Dendritic cell treated with granulocyte-macrophage colony-stimulating factor and Interleukin-4, amounts not matched to agents 40 ng/mL and 50 ng/mL, for 4 days (primary cell): ENCODE measurements around the gene ANKHD1.

Experiments
- H3K27ac Mint-ChIP-seq: one replicate; pipeline ENCODE4 v1.8.0; 2022; ENCODE audit warnings: mild to moderate bottlenecking, mixed read lengths
- H3K27me3 Mint-ChIP-seq: one replicate; pipeline ENCODE4 v1.8.0; 2022; ENCODE audit warnings: mild to moderate bottlenecking, mixed read lengths
- H3K36me3 Mint-ChIP-seq: one replicate; pipeline ENCODE4 v1.8.0; 2022; ENCODE audit warnings: low read depth, mixed read lengths
- H3K4me1 Mint-ChIP-seq: one replicate; pipeline ENCODE4 v1.8.0; 2022; ENCODE audit warnings: low read depth, mixed read lengths
- H3K4me3 Mint-ChIP-seq: one replicate; pipeline ENCODE4 v1.8.0; 2022; ENCODE audit warnings: mild to moderate bottlenecking, moderate library complexity, mixed read lengths
- H3K9me3 Mint-ChIP-seq: one replicate; pipeline ENCODE4 v1.8.0; 2022; ENCODE audit warnings: mixed read lengths
- intact Hi-C: fragments of 100-400 bp; cut with micrococcal nuclease; formaldehyde crosslinking; loops from one replicate; pipeline ENCODE4 v1.15.0; 2022

ANKHD1 gene

DNA sequence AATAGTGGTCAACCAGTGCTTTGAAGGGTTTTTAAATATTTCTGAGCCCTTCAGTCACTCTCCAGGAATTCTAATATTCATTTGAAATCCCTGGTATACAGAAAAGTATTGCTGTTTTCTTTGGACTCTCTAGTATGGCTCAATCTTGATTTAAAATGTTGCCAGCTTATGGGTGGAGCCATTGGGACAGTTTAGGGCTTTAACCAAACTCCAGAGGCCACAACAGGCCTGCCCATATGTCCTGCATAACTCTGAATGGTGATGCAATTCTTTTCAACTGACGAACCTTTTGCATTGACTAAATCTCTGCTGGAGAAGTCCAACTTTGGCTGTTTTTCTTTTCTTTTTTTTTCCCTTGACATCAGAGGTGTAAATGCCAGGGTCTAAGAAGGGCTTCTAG, 10.3 kb upstream of the ANKHD1 start:
- Mint-ChIP-seq H3K36me3 (peaks cover 15% of the 10 kb centered on the region), H3K4me3 (no peak overlapping the region), H3K4me1 (peaks cover 6% of the 10 kb centered on the region), H3K27me3 (no peaks in the 10 kb centered on the region), H3K9me3 (no peaks in the 10 kb centered on the region), H3K27ac (no peak overlapping the region)
- intact Hi-C loops: no loop called here

- no peak overlapping the region for H3K27ac Mint-ChIP-seq
- peaks cover 6% of the 10 kb centered on the region for H3K4me1 Mint-ChIP-seq
- H3K4me3 Mint-ChIP-seq: no peak overlapping the region
- peaks cover 15% of the 10 kb centered on the region for H3K36me3 Mint-ChIP-seq
- intact Hi-C loops: no loop called here
- no peaks in the 10 kb centered on the region for H3K9me3 Mint-ChIP-seq
- no peaks in the 10 kb centered on the region for H3K27me3 Mint-ChIP-seq
These were observed 9.9 kb upstream of the ANKHD1 start for GRCh38 chr5:140391732-140392131.

DNA sequence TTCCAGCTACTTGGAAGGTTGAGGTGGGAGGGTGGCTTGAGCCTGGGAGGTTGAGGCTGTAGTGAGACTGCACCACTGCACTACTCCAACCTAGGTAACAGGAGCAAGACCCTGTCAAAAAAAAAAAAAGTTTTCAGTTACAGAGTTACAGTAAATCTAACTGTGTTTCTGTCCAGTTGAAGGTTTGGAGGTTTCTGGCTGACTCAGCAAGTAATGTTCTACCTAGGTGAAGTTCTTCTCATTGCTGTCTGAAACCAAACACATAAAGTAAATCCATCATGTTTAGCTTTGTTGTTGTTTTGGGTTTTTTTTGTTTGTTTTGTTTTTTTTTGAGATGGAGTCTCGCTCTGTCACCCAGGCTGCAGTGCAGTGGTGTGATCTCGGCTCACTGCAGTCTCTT, 7.9 kb upstream of the ANKHD1 start:
- H3K4me1 Mint-ChIP-seq: peaks cover 6% of the 10 kb centered on the region
- H3K27ac Mint-ChIP-seq: no peak overlapping the region
- no peak overlapping the region for H3K4me3 Mint-ChIP-seq
- intact Hi-C loops: no loop called here
- H3K27me3 Mint-ChIP-seq: no peaks in the 10 kb centered on the region
- peaks cover 15% of the 10 kb centered on the region for H3K36me3 Mint-ChIP-seq
- no peaks in the 10 kb centered on the region for H3K9me3 Mint-ChIP-seq

DNA sequence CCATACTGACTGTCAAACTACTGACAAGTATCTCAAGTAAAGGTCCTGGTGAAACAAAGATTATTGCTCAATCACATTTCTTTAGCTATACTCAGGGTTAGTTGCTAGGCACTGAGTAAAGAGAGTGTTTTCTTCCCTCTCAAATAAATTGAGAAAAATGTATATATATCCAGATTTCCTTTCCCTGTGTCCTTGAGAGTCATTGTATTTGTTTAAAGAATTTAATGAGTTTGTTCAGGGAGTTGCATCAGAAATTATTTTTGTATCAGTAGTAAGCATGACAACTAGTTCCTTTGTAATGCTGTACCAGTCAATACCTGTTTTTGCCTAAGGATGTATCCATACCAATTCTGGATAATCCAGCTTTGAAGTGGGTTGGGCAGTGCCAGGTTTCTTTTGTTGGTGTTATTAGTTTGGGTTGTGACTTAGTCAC, 3.2 kb upstream of the ANKHD1 start:
- no peak overlapping the region for H3K27ac Mint-ChIP-seq
- no peaks in the 10 kb centered on the region for H3K9me3 Mint-ChIP-seq
- peaks cover 18% of the 10 kb centered on the region for H3K4me1 Mint-ChIP-seq
- peaks cover 3% of the 10 kb centered on the region for H3K36me3 Mint-ChIP-seq
- intact Hi-C loops: no loop called here
- no peaks in the 10 kb centered on the region for H3K27me3 Mint-ChIP-seq
- H3K4me3 Mint-ChIP-seq: no peak overlapping the region

- H3K27ac Mint-ChIP-seq: no peak overlapping the region
- H3K27me3 Mint-ChIP-seq: no peaks in the 10 kb centered on the region
- H3K9me3 Mint-ChIP-seq: no peaks in the 10 kb centered on the region
- intact Hi-C loops: loop anchor here (10.0 kb wide), 2 partner anchors 265 to 295 kb away; partner anchors contain the start of genes HARS1, HARS2 and WDR55
- no peak overlapping the region for H3K4me3 Mint-ChIP-seq
- H3K36me3 Mint-ChIP-seq: peaks cover 7% of the 10 kb centered on the region
- peaks cover 33% of the 10 kb centered on the region for H3K4me1 Mint-ChIP-seq
These were observed 1.5 kb upstream of the ANKHD1 start for GRCh38 chr5:140399979-140400729.

DNA sequence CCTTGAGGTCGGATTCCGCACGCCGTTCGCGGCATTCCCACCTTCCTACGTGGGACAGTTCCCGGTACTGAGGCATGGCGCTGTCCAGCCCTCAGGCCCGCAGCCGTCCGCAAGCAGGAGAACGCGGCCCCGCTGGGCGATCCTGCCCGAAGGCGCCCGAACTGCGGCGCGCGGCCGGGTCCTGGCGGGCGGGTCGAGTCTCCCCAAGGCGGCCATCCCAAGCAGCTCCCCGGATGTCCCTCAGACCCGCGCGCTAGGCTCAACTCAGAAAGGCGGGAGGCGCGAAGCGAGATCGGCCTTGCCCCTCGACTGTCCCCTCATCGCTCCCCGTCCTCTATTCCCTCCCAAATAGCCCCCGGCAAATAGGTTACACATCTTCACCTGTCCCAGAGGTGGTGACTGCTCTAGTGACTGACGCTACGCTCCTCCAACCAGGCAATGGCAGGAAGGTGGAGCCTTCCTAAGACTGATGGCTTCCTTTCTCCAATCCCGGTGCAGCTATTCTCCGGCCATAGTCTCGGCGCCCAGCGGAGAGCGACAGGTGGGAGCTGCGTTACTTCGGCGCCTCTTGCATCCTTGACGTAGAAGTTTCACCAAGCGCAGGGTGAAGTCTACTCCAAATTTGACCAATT, 787 bp upstream of the ANKHD1 start:
- H3K4me3 Mint-ChIP-seq: no peak overlapping the region
- peaks cover 36% of the 10 kb centered on the region for H3K4me1 Mint-ChIP-seq
- no peaks in the 10 kb centered on the region for H3K27me3 Mint-ChIP-seq
- intact Hi-C loops: loop anchor here (10.0 kb wide), 2 partner anchors 264 to 294 kb away; partner anchors contain the start of genes HARS1, HARS2 and WDR55
- H3K27ac Mint-ChIP-seq: no peak overlapping the region
- H3K9me3 Mint-ChIP-seq: no peaks in the 10 kb centered on the region
- H3K36me3 Mint-ChIP-seq: peaks cover 14% of the 10 kb centered on the region

GRCh38 chr5:140402258-140403074, 833 bp downstream of the ANKHD1 start:
- intact Hi-C loops: loop anchor here (10.0 kb wide), 2 partner anchors 262 to 292 kb away; partner anchors contain the start of genes HARS1, HARS2 and WDR55
- Mint-ChIP-seq H3K4me1 (peaks cover 39% of the 10 kb centered on the region), H3K27me3 (no peaks in the 10 kb centered on the region), H3K9me3 (no peaks in the 10 kb centered on the region), H3K27ac (no peak overlapping the region), H3K4me3 (no peak overlapping the region), H3K36me3 (peaks cover 24% of the 10 kb centered on the region)

DNA sequence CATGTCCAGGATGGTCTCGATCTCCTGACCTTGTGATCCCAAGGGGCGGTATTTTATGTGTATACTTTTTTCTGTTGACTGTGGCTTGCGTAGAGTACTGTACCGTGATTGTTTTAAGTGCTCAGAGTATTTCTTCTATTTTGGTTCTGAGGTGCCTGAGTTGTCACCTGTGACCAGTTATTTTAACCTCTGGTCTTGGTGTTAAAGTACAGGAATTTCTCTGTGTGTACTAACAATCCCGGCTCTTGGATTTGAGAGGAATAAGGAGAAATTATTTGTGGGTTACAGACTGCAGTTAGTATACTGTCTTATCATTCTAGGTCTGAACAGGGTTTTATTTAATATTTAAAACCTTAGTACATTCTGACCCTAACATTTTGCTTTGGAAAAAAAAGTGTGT, 2.0 kb downstream of the ANKHD1 start:
- intact Hi-C loops: loop anchor here (10.0 kb wide), 2 partner anchors 261 to 291 kb away; partner anchors contain the start of genes HARS1, HARS2 and WDR55
- Mint-ChIP-seq H3K27ac (no peak overlapping the region), H3K4me3 (no peak overlapping the region), H3K4me1 (peaks cover 43% of the 10 kb centered on the region), H3K27me3 (no peaks in the 10 kb centered on the region), H3K9me3 (no peaks in the 10 kb centered on the region), H3K36me3 (peaks cover 29% of the 10 kb centered on the region)

DNA sequence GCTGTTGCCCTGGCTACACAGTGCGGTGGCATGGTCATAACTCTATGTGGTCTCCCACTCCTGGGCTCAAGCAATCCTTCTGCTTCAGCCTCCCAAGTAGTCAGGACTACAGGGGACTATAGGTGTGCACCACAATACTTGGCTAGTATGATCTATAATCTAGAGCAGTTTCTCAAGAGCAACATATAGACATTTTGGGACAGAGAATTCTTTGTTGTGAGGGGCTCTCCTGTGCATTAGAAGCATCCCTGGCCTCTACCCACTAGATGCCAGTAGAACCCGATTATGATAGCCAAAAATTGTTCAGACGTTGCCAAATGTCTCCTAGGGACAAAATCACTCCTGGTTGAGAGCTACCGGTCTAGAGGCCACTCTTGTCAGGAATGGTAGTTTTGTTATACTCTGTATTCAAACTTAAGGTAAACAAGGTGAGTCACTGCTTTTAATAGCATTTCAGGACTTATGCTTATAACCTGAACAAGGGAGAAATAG, 7.2 kb downstream of the ANKHD1 start:
- H3K27ac Mint-ChIP-seq: no peak overlapping the region
- no peak overlapping the region for H3K4me3 Mint-ChIP-seq
- H3K4me1 Mint-ChIP-seq: peaks cover 27% of the 10 kb centered on the region
- intact Hi-C loops: loop anchor here (10.0 kb wide), 2 partner anchors 256 to 286 kb away; partner anchors contain the start of genes HARS1, HARS2 and WDR55
- peaks cover 49% of the 10 kb centered on the region for H3K36me3 Mint-ChIP-seq
- no peaks in the 10 kb centered on the region for H3K27me3 Mint-ChIP-seq
- no peaks in the 10 kb centered on the region for H3K9me3 Mint-ChIP-seq

GRCh38 chr5:140413230-140413629, 11.6 kb downstream of the ANKHD1 start:
- Mint-ChIP-seq H3K4me1 (peaks cover 9% of the 10 kb centered on the region), H3K9me3 (no peaks in the 10 kb centered on the region), H3K4me3 (no peak overlapping the region), H3K27ac (no peak overlapping the region), H3K36me3 (peaks cover 39% of the 10 kb centered on the region), H3K27me3 (no peaks in the 10 kb centered on the region)
- intact Hi-C loops: no loop called here

DNA sequence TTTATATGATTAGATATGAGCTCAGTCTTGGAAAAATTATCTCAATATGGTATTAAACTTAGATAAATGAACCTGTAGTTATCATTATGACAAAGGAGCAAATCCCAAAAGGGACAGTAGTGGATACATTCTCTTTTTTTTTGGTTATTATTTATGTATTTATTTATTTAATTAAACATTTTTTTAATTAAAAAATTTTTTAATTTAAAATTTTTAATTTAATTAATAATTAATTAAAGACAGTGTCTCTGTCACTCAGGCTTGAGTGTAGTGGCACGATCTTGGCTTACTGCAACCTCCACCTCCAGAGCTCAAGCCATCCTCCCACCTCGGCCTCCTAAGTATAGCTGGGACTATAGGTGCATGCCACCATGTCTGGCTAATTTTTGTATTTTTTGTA, 15.6 kb downstream of the ANKHD1 start:
- Mint-ChIP-seq H3K27ac (no peak overlapping the region), H3K4me3 (no peak overlapping the region), H3K36me3 (peaks cover 52% of the 10 kb centered on the region), H3K27me3 (no peaks in the 10 kb centered on the region), H3K4me1 (peaks cover 32% of the 10 kb centered on the region), H3K9me3 (no peaks in the 10 kb centered on the region)
- intact Hi-C loops: no loop called here

DNA sequence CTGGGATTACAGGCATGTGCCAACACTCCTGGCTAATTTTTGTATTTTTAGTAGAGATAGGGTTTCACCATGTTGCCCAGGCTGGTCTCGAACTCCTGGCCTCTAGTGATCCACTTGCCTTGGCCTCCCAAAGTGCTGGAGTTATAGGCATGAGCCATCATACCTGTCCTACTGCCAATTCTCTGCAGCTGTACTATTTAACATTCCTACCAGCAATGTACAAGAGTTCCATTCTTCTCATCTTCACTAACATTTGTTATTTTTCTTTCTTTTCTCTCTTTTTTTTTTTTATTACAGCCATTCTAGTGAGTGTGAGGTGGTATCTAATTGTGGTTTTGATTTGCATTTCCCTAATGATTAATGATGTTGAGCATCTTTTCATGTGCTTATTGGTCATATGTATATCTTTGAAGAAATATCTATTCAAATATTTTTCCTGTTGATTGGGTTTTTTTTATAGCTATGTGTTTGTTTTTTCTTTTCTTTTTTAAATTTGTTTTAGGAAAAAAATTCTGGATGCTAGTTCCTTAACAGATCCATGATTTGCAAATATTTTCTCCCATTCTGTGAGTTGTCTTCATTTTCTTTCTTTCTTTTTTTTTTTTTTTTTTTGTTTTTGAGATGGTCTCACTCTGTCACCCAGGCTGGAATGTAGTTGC, 17.4 kb downstream of the ANKHD1 start:
- no peak overlapping the region for H3K4me3 Mint-ChIP-seq
- no peaks in the 10 kb centered on the region for H3K27me3 Mint-ChIP-seq
- peaks cover 54% of the 10 kb centered on the region for H3K36me3 Mint-ChIP-seq
- H3K27ac Mint-ChIP-seq: no peak overlapping the region
- no peaks in the 10 kb centered on the region for H3K9me3 Mint-ChIP-seq
- peaks cover 31% of the 10 kb centered on the region for H3K4me1 Mint-ChIP-seq
- intact Hi-C loops: no loop called here

DNA sequence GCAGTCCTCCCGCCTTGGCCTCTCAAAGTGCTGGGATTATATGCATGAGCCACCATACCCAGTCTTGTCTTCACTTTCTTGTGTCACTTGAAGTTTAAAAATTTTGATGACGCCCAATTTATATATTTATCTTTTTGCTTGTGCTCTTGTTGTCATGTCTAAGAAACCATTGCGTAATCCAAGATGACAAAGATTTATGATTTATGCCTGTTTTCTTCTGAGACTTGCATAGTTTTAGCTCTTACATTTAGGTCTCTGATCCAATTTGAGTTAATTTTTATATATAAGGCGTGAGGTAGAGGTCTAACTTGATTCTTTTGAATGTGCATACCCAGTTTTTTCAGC, 18.6 kb downstream of the ANKHD1 start:
- H3K27ac Mint-ChIP-seq: peak overlapping the region; percentile 54
- no peaks in the 10 kb centered on the region for H3K27me3 Mint-ChIP-seq
- peaks cover 48% of the 10 kb centered on the region for H3K36me3 Mint-ChIP-seq
- intact Hi-C loops: no loop called here
- peaks cover 31% of the 10 kb centered on the region for H3K4me1 Mint-ChIP-seq
- no peak overlapping the region for H3K4me3 Mint-ChIP-seq
- no peaks in the 10 kb centered on the region for H3K9me3 Mint-ChIP-seq
